ENCODE measurements around the gene ZNF280A. TPM values are rescaled to one million over a fixed set of nuclear protein-coding genes. Genes with fewer than 3 reads are reported as not detected.

Gene ZNF280A
- total and polyA plus RNA-seq, 2 donors (not counting 3 experiments of a cell fraction or from before 2014, with no cell fraction given), result 0.15 TPM; not detected in 1

DNA sequence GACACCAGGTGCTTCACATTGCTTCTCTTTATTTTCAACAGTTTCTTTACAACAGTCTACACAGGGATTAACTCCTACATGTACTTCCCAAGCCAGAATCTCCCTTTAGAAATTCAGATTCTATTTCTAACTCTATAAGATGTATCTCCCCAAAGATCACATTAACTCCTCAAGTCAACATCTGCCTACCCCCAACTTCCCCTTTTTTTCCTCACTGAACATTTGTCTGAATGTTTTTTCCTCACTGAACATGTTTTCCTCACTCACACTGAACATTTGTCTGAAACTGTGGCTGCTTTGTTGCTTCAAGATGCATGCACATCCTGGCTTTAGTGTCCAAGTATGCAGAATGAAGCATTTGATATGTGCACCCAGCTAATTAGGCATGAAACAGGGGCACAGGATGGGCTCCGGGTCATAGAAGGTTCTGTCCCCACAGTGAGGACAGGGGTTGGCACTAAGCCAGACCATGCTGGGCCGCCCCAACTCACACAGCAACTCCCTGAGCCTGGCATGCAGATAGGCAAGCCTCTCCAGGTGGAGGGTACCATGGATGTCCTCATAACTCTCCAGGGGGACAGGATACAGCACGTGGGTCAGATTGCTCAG is 27.7 kb upstream of the ZNF280A start:
- FAIRE-seq, result no peak
- H4K20me1 ChIP-seq (replicated peaks; ENCODE audit: control insufficient read depth, extremely low read depth, insufficient read depth, low read length), result no peaks in the 10 kb centered on the region
- H3K79me2 ChIP-seq (ENCODE audit: control insufficient read depth, insufficient read depth, low read length), result no peaks in the 10 kb centered on the region
- no peak overlapping the region for H3K4me2 ChIP-seq (ENCODE audit: insufficient read depth, low read length)
- intact Hi-C loops (cut with micrococcal nuclease), result no loop called here
- ChIA-PET POLR2A (no interaction called here), CTCF (interaction anchor here (1.0 kb wide), 1 partner anchor 11 kb away, joined by 3 read pairs; the partner anchor contains the start of gene PRAME)
- H3K27ac ChIP-seq (ENCODE audit: insufficient read depth, low read depth, low read length), result no peak overlapping the region
- no peak for TF ChIP-seq POLR2A (IDR thresholded peaks at IDR 0.05; ENCODE audit: low read depth, low read length)
- TF ChIP-seq, protein P1, sequence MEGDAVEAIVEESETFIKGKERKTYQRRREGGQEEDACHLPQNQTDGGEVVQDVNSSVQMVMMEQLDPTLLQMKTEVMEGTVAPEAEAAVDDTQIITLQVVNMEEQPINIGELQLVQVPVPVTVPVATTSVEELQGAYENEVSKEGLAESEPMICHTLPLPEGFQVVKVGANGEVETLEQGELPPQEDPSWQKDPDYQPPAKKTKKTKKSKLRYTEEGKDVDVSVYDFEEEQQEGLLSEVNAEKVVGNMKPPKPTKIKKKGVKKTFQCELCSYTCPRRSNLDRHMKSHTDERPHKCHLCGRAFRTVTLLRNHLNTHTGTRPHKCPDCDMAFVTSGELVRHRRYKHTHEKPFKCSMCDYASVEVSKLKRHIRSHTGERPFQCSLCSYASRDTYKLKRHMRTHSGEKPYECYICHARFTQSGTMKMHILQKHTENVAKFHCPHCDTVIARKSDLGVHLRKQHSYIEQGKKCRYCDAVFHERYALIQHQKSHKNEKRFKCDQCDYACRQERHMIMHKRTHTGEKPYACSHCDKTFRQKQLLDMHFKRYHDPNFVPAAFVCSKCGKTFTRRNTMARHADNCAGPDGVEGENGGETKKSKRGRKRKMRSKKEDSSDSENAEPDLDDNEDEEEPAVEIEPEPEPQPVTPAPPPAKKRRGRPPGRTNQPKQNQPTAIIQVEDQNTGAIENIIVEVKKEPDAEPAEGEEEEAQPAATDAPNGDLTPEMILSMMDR (IDR thresholded peaks at IDR 0.05; ENCODE audit: extremely low read depth in 1 of 2, insufficient read depth in 1 of 2, low read depth in 1 of 2, low read length in 2 of 2), result no peak
- TF ChIP-seq FOS (IDR thresholded peaks at IDR 0.05; ENCODE audit: borderline replicate concordance, insufficient read depth, low read length), result no peak
- no peak for TF ChIP-seq EZH2 (IDR thresholded peaks at IDR 0.05; ENCODE audit: borderline replicate concordance, low read depth, low read length, severe bottlenecking)
- TF ChIP-seq MYC (IDR thresholded peaks at IDR 0.05; ENCODE audit: low read depth, low read length), result no peak
- TF ChIP-seq POLR2AphosphoS5 (IDR thresholded peaks at IDR 0.05; ENCODE audit: insufficient read depth, low read depth, low read length), result no peak
- no peak for TF ChIP-seq JUN (IDR thresholded peaks at IDR 0.05; ENCODE audit: borderline replicate concordance, insufficient read depth, insufficient read length, low read depth)
- TF ChIP-seq MAX (IDR thresholded peaks at IDR 0.05; ENCODE audit: insufficient read depth, insufficient read length), result no peak
- TF ChIP-seq GATA2 (IDR thresholded peaks at IDR 0.05; ENCODE audit: insufficient read depth, insufficient read length, low read depth, low read length), result no peak
- H3K4me3 ChIP-seq (replicated peaks in 1 of 3; ENCODE audit: insufficient read depth in 1 of 3, low read depth in 1 of 3, low read length in 3 of 3), result no peak overlapping the region
- no peak overlapping the region for H2AFZ ChIP-seq (ENCODE audit: low read depth, low read length)
- dilution Hi-C loops (cut with MboI; ENCODE audit: extremely low pct_ligation_motif_present, low sequenced_read_pairs), result no loop called here
- H3K9ac ChIP-seq (replicated peaks; ENCODE audit: extremely low read depth, insufficient read depth, low read length), result no peak overlapping the region
- H3K4me1 ChIP-seq (ENCODE audit: control insufficient read depth, extremely low read depth, insufficient read depth, low read length), result no peaks in the 10 kb centered on the region
- H3K36me3 ChIP-seq (ENCODE audit: control insufficient read depth in 2 of 2, extremely low read depth in 1 of 2, insufficient read depth in 2 of 2, low read length in 2 of 2), result no peaks in the 10 kb centered on the region
- H3K9me1 ChIP-seq (replicated peaks; ENCODE audit: control insufficient read depth, extremely low read depth, insufficient read depth, low read length), result no peaks in the 10 kb centered on the region
- no peak for DNase-seq (ENCODE audit: low read depth, low spot score)
- peaks cover 2 to 9% of the 10 kb centered on the region in 2 experiments for H3K27me3 ChIP-seq (ENCODE audit: control insufficient read depth in 2 of 2, insufficient read depth in 2 of 2, low read length in 2 of 2)
- no peaks in the 10 kb centered on the region for H3K9me3 ChIP-seq (replicated peaks; ENCODE audit: control insufficient read depth, insufficient read depth, low read length)
- BruUV-seq (replicated peaks), result no TSS peak
